ENCODE results near the gene PHF5A. TPM values are rescaled to one million over a fixed set of nuclear protein-coding genes. Genes with fewer than 3 reads are reported as not detected.
A peak's percentile ranks its signal among the peaks of the same experiment; 100 is the strongest.

PHF5A gene
- total RNA-seq, 1 donor = 38.4 TPM

- H3K4me2 ChIP-seq (ENCODE audit: insufficient read depth, low read length) = no peak overlapping the region
- TF ChIP-seq, protein P1, sequence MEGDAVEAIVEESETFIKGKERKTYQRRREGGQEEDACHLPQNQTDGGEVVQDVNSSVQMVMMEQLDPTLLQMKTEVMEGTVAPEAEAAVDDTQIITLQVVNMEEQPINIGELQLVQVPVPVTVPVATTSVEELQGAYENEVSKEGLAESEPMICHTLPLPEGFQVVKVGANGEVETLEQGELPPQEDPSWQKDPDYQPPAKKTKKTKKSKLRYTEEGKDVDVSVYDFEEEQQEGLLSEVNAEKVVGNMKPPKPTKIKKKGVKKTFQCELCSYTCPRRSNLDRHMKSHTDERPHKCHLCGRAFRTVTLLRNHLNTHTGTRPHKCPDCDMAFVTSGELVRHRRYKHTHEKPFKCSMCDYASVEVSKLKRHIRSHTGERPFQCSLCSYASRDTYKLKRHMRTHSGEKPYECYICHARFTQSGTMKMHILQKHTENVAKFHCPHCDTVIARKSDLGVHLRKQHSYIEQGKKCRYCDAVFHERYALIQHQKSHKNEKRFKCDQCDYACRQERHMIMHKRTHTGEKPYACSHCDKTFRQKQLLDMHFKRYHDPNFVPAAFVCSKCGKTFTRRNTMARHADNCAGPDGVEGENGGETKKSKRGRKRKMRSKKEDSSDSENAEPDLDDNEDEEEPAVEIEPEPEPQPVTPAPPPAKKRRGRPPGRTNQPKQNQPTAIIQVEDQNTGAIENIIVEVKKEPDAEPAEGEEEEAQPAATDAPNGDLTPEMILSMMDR (IDR thresholded peaks at IDR 0.05; ENCODE audit: extremely low read depth, low read depth, low read length) = no peak
- no peaks in the 10 kb centered on the region for H4K20me1 ChIP-seq (ENCODE audit: insufficient read depth, low read length)
- H3K27ac ChIP-seq (ENCODE audit: low read depth, low read length) = no peak overlapping the region
- no peaks in the 10 kb centered on the region for H3K27me3 ChIP-seq (ENCODE audit: insufficient read depth, low read length)
- peaks cover 30% of the 10 kb centered on the region for H3K36me3 ChIP-seq (ENCODE audit: insufficient read depth, low read length)
- no peaks in the 10 kb centered on the region for H3K9me3 ChIP-seq (ENCODE audit: low read depth, low read length)
- peaks cover 5% of the 10 kb centered on the region for H3K79me2 ChIP-seq (ENCODE audit: insufficient read depth, low read length)
- no peak overlapping the region for H2AFZ ChIP-seq (ENCODE audit: low read length)
- H3K4me3 ChIP-seq (ENCODE audit: insufficient read depth, low read length) = no peak overlapping the region
- DNase-seq (ENCODE audit: insufficient read length, low spot score, missing footprints) = no peak
- H3K4me1 ChIP-seq (ENCODE audit: insufficient read depth, low read length) = no peaks in the 10 kb centered on the region
These were observed 10.2 kb downstream of the PHF5A start for GRCh38 chr22:41458161-41458728.

DNA sequence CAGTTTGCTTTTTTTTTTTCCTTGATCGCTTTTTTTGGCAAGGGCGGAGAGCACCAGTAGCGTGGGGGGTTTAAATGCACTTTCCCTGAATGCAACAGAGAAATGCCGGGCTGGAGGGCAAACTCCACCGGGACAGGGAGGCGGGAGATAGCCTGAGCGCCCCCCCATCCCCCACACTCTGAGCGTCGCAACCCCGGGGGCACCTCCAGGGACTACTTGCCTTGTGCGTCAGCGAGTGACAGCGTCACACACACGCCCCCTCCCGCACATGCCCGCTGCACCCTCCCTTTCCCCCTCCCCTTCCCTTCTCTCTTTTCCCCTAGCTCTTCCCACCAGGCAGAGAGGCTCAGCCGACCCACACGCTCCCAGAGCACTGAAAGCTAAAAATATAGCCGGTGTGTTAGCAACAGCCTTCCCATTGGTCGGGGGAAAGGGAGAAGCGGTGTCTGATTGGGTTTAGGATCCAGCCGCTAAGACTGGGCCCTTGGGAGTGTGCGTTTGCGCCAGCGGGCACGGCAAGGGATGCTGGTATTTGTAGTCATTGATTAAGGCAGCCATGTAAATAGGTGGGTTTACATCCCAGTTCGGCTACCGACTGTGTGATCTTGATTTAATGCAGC, 20.2 kb downstream of the PHF5A start:
- Histone ChIP-seq H3K27ac (ENCODE audit: low read depth, low read length) (peak overlapping the region; percentile 98), H3K4me2 (ENCODE audit: insufficient read depth, low read length) (peak overlapping the region; percentile 94), H3K27me3 (ENCODE audit: insufficient read depth, low read length) (no peaks in the 10 kb centered on the region), H3K79me2 (ENCODE audit: insufficient read depth, low read length) (peaks cover 33% of the 10 kb centered on the region), H2AFZ (ENCODE audit: low read length) (peak overlapping the region; percentile 92), H3K36me3 (ENCODE audit: insufficient read depth, low read length) (no peaks in the 10 kb centered on the region), H3K4me3 (ENCODE audit: insufficient read depth, low read length) (peak overlapping the region; percentile 88), H4K20me1 (ENCODE audit: insufficient read depth, low read length) (peaks cover 20% of the 10 kb centered on the region), H3K9me3 (ENCODE audit: low read depth, low read length) (no peaks in the 10 kb centered on the region), H3K4me1 (ENCODE audit: insufficient read depth, low read length) (peaks cover 12% of the 10 kb centered on the region)
- DNase-seq (ENCODE audit: insufficient read length, low spot score, missing footprints) = peak; percentile 98
- TF ChIP-seq, protein P1 (IDR thresholded peaks at IDR 0.05; ENCODE audit: extremely low read depth, low read depth, low read length) = no peak

DNA sequence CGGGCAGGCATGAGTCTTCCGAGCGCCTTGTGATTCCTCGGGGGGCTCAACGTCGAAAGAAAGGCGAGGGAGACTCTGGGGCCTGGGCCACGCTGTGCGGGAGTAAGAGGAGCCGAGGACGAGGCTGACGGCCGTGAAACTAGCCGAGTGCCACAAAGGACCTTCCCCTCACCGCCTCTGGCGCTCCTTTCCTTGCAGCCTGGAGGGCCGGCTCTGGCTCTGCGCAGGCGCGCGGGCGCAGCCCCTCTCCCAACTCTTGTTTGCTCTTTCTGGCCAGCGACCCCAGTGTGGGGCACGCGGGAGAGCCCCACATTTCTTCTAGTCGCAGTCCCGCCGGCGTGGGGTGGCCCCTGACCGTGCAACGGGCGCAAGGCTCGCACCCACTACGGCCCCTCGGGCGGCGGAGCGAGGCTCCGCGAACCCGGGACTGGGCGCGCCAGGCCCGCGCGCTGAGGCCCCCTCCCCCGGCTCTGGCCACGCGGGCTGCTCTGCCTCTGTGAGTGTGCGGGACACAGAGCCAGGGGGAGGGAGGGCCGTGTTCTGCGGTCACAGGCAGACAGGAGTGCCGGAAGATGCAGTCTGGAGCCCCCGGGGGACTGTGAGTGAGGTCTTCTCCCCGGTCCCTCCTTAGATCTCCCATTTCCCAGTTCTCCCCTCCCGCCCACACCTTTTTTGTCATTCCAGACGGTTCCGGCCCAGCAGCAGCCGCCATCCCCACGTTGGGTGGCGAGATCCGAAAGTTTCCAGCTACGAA, 20.9 kb downstream of the PHF5A start:
- Histone ChIP-seq H3K27ac (ENCODE audit: low read depth, low read length) (peak overlapping the region; percentile 98), H3K79me2 (ENCODE audit: insufficient read depth, low read length) (peaks cover 40% of the 10 kb centered on the region), H4K20me1 (ENCODE audit: insufficient read depth, low read length) (peaks cover 27% of the 10 kb centered on the region), H3K27me3 (ENCODE audit: insufficient read depth, low read length) (no peaks in the 10 kb centered on the region), H3K9me3 (ENCODE audit: low read depth, low read length) (no peaks in the 10 kb centered on the region), H3K4me2 (ENCODE audit: insufficient read depth, low read length) (peak overlapping the region; percentile 94), H3K4me3 (ENCODE audit: insufficient read depth, low read length) (peak overlapping the region; percentile 88), H3K36me3 (ENCODE audit: insufficient read depth, low read length) (peaks cover 6% of the 10 kb centered on the region), H2AFZ (ENCODE audit: low read length) (peak overlapping the region; percentile 81), H3K4me1 (ENCODE audit: insufficient read depth, low read length) (peaks cover 17% of the 10 kb centered on the region)
- TF ChIP-seq, protein P1 (IDR thresholded peaks at IDR 0.05; ENCODE audit: extremely low read depth, low read depth, low read length) = no peak
- DNase-seq (ENCODE audit: insufficient read length, low spot score, missing footprints) = peak; percentile 86

Measured in osteoblast (primary cell).